Activated CD4-positive, alpha-beta T cell treated with anti-CD3 and anti-CD28 coated beads, Interleukin-2, Interleukin-4, amounts not matched to agents 100 ng/mL and 50 ng/mL, durations not matched to agents 16 hours and 8 hours (primary cell): ENCODE results near the gene MANSC1.
"Not testable (repeated sequence)": the region's sequence is repeated elsewhere in the genome, so short reads cannot be mapped to it uniquely, and the experiment has no call there.

Source experiments
- DNase-seq: peaks from one replicate; pipeline ENCODE4 v3.0.0-alpha.2; 2020; ENCODE audit warnings: low spot score

MANSC1 gene

DNA sequence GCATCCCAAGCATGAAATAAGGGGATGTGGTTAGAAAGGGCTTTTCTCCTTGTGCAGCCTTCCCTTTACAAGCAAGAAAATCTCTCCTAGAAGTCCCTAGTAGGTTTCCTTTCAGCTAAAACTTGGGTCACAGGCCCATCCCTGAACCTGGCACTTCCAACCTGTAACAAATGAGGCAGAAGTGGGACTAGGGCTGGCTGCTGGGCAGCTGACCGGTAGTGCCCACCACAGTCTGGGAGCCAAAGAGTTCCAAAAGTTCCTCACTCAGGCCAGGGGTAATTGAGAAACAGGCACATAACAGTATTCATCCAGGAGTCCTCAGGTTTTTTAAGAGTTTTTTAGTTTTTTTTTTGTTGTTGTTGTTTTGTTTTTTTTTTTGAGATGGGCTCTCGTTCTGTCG, 23.8 kb downstream of the MANSC1 start:
- no peak for DNase-seq

DNA sequence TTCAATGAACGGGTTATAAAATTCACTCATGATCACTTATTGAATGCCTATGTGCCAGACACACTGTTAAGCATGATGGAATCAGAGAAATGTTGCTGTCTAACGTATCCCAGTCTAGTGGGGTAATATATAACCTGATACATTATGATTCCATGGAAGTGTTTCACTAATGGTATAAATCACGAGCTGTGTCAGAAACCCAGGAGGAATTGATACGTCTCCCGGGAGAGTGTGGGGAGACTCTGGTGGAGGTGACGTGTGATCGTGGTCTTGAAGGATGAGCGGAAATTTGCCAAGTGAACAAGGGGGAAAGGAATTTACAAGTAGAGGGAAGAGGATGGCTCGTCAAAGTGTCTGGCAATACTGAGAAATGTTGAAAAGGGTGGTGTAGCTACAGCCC, 26.5 kb downstream of the MANSC1 start:
- no peak for DNase-seq

DNA sequence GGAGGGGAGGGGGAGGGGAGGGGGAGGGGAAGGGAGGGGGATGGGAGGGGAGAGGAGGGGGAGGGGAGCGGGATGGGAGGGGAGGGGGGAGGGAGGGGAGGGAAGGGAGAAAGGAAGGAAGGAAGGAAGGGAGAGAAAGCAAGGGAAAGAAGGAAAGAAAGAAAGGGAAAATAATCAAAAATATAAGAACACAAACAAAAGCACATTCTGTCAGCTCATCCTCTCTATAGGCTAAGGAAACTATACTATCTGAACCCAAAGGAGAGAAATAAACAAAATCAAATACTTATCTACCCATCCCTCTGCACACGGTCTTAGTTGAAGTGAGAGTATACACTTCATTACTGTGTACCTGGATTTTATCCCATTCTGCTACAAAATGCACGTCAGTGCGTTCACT, 26.9 kb downstream of the MANSC1 start:
- no peak for DNase-seq

DNA sequence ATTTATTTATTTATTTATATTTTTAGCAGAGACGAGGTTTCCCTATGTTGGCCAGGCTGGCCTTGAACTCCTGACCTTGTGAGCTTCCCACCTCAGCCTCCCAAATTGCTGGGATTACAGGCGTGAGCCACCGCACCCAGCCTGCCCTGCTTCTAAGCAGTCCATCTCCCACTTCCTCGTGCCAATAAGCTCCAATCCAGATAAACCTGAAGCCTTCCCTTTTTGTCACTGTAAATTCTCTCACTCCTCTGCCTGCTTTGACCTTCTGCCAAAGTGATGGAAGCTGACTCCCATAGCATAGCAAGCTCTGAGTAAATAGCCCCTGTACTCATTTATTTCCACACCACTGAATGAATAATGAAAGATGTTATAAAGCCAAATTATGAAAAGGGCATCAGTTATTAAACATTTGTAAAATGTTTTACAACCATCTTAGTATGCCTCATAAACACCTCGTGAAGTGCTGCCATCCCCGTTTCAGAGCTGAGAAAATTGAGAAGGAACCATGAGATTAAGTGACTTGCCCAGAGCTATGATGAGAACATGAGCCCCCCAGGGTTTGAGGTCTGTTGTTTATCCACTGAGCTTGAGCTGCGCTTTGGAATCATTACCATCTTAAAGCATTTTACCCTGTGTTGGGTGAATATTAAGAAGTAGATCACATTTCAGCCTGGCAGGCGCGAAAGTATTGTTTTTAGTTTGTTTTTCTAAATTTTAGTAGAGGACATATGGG, 30.4 kb downstream of the MANSC1 start:
- no peak for DNase-seq

DNA sequence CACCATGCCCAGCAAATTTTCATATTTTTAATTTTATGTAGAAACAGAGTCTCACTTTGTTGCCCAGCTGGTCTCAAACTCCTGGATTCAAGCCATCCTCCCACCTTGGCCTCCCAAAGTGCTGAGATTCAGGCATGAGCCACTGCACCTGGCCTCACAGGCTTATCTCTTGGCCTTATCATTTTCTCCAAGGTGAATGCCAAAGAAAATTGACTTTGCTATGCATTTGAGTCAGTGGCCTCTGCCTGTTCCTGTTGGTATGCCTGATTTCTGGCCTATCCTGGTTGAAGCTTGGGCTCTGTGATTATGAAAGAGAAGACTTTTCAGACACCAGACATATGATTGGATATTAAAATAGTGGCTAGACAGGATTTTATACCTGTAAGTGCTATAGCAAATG, 34.2 kb downstream of the MANSC1 start:
- no peak for DNase-seq

DNA sequence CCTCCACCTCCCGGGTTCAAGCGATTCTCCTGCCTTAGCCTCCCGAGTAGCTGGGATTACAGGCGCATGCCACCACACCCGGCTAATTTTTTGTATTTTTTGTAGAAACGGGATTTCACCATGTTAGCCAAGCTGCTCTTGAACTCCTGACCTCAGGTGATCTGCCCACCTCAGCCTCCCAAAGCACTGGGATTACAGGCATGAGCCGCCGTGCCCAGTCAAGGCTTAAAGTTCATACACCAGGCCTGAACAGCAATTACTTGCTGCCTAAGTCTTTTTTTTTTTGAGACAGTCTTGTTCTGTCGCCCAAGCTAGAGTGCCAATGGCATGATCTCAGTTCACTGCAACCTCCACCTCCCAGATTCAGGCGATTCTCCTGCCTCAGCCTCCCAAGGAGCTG, 39.3 kb downstream of the MANSC1 start:
- DNase-seq: not testable (repeated sequence)

DNA sequence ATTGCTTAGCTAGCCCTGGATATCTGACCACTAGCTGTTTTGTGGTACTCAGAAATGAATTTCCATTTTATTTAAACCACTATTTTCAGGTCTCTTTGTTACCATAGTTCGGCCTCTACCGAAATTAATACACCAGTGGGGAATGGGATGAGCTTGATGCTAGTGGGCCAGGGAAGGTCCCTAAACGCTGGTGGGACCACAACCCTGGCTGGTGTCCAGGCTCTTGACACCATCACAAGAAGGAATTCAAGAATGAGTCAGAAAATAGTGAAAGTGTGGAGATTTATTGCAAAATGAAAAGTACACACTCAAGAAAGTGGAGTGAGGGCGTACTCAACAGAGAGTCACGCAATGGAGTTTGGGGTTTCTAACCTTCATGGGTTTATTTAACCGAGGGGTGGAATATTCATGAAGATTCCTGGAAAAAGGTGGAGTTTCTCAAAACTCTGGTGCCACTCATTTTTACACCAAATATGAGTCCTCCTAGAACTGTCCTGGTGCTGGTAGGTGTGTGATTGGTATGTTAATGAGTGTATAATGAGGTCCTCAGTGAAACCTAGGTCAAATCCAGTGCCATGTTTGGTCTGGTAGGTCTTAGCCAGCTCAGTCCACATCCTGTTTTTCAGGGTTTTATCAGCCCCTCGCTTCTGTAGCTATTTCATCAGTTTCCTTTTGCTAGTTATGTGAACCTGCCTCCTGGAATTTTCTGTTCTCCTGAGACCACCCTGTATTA, 44.3 kb downstream of the MANSC1 start:
- DNase-seq: no peak

DNA sequence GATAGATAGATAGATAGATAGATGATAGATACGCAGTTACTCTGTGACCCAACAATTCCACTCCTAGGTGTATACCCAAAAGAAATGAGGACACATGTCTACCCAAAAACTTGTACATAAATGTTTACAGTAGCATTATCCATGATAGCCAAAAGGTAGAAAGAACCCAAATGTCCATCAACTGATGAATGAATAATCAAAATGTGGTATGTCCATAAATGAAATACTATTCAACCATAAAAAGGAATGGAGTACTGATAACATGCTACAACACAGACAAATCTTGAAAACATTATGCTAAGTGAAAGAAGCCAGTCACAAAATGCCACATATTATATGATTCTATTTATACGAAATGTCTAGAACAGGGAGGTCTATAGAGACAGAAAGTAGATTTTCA, 47.1 kb downstream of the MANSC1 start:
- DNase-seq: no peak

DNA sequence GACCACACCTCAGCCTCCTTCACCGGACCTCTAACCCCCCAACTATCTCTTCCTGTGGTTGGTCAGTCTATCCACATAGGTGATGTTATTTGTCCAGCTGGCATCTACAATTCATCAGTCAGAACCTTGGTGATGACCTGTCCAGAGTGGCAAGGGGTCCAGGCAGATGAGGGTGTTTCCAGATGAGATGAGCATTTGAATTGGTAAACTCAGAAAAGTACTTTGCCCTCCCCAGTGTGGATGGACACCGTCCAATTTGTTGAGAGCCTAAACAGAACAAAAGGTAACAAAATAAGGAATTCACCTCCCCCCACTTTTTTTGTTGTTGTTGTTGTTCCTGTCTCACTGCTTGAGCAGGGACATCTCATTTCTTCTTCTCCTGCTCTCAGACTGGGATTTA, 48.9 kb downstream of the MANSC1 start:
- no peak for DNase-seq

DNA sequence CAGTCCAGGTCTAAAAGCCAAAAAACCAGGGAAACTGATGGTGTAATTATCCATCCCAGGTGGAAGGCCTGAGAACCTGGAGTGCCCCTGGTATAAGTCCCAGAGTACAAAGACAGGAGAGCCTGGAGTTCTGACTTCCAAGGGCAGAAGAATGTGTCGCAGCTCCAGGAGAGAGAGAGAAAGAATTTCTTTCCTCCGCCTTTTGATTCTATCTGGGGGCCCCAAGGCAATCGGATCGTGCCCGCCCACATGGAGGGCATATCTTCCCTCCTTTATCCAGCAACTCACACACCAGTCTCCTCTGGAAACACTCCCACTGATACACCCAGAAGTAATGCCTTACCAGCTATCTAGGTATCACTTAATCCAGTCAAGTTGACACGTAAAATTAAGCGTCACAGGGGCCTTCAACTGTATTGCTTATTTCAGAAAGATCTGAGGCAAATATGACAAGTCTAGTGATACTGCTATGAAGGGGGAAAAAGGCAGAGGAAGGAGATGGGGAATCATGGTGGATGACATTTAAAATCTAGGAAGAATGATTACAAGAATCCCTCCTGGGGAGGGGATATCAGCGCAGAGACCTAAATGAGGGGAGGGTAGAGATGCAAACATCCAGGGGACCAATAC, 52.7 kb downstream of the MANSC1 start:
- no peak for DNase-seq

DNA sequence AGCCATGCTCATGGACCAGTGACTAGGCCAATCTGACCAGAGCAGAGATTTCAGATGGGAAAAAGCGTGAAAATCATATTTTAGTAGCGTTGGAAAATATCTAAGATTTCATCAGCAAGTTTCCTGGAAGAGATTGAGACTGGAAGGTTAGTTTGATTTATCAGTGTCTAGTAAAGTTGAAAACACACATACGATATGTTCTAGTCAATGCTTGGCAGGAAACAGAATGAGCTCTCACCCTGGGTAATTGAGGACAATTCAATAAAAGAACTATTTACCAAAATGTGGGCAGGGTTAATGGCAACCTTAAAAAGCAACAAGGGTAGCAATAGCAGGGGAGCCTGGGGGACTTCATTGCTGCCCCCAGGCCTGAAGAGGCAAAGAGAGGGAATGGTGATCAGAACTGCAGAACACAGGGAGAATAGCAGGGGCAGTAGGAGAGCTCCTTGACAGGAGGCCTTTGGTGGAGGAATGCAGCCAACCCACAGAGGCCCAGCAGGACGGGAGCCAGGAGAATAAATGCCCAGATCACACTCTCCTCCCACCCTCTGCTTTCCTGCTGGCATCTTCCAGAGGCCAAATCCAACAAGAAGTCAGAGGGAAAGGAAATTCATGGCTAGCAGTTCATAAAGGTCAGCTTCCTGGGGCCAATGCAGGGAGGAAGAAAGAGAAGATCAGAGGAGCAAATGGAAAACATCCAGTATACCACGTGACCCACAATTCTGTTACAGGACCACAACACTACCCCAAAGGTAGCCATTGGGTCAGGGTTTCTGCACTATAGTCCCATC, 55.6 kb downstream of the MANSC1 start:
- no peak for DNase-seq

DNA sequence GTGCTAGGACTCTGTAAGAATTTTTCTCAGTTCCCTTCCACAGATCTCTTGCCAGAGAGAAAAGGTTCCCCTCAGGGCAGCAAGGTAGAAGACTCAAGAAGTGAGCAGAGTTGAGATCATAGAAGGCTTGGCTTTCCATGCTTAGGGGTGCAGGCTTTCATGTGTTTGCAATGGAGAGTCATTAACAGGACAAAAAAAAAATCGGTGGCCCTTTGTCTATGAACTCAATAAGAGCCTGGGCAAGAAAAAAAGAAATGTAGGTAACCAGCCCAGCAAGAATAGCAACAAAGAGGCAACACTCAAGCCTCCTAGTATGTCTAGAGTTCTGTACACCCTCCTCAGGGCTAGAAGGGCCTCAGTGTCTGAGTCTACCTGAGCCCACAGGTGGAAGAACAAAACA, 59.8 kb downstream of the MANSC1 start:
- no peak for DNase-seq

DNA sequence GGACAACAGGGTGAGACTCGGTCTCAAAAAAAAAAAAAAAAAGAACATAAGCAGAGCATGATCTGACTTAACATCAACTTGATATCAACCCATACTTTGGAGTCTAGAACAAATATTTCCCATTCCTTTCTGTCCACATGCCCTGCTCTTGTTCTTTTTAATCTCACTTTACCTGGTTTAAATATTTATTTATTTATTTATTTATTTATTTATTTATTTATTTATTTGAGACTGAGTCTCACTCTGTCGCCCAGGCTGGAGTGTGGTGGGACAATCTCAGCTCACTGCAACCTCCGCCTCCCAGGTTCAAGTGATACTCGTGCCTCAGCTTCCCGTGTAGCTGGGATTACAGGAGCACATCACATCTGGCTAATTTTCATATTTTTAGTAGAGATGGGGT, 63.6 kb downstream of the MANSC1 start:
- DNase-seq: no peak

DNA sequence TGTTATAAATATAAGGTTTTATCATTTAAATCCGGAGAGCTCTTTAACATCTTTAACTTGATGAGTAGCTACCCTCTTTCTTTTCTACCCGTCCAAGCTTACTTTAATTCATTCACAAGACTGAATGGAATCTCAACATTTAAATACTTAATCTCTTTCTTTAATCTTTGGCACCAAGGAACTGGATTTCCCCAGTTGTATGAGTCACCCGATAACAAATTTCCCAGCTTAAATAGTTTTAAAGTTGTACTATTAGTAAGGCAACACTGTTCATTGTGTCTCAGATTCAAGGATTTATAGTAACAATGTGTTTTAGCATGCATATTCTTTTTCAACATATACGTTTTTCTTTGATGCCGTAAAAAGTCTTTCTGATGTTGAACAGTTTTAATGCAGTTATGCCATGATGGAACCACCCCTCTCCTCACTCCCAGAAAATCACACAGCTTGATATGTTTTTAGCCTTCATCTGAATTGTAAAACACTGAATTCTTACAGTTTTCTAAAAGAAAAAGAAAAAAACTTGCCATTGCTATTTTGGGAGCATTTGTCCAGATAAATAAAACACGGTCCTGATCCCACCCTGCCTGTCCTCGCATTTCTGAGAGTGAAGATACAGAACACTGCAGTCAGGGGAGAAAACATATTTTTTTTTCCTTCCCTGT, 67.1 kb downstream of the MANSC1 start:
- DNase-seq: no peak

DNA sequence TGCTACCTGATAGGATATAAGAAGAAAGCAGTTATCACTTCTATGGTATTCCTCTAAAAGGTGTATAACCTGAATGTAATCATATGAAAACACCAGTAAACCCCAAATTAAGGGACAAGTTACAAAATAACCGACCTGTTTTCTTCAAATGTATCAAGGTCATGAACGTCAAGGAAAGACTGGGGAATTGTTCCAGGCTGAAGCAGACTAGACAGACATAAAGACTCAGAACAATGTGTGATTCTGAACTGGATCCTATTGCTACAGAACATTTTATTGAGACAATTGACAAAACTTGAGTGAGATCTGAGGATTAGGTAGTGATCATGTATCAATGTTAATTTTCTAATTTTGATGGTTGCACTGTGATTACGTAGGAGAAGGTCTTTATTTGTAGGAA, 67.8 kb downstream of the MANSC1 start:
- DNase-seq: no peak

DNA sequence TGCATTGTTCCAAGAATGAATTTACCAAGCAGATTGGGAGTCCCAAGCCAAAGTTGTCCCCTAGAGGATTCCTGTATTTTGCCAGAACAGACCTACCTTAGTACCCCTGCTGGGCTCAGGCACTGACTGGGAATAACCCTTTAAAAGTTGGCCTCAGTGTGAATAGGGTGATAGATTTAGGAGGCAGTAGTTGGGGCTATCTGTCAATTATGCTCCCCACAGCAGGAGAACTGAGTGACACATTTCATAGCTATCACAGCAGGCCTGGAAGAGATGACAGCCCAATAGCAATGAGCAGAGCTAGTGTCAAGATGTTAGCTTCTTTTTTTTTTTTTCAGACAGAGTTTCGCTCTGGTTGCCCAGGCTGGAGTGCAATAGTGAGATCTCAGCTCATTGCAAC, 68.9 kb downstream of the MANSC1 start:
- DNase-seq: no peak

DNA sequence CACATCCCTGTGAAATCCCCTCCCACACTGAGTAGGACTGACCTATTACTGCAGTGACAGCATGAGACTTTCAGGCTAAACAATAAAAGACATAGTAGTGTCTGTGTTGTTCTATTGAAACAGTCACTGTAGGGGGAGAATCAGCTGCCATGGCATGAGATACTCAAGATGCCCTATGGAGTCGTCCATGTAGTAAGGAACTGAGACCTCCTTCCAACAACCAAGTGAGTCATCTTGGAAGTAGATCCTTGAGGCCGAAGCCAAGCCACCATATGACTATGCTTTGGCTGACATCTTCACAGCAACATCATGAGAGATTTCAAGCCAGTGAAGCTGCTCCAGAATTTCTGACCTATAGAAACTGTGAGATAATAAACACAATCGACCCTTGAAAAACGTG, 71.1 kb downstream of the MANSC1 start:
- DNase-seq: no peak
